ENCODE results near the gene STK16. TPM values are rescaled to one million over a fixed set of nuclear protein-coding genes. Genes with fewer than 3 reads are reported as not detected.
A peak's percentile ranks its signal among the peaks of the same experiment; 100 is the strongest.

The STK16 gene
- total RNA-seq, 4 donors from 2014 or later: 4.1 to 55.6 (median 18.0) TPM

GRCh38 chr2:219204425-219205164 is 40.7 kb upstream of the STK16 start:
- no peak for TF ChIP-seq CTCF (IDR thresholded peaks at IDR 0.05)
- TF ChIP-seq POLR2A (IDR thresholded peaks at IDR 0.05): no peak
- no peak overlapping the region for H3K4me3 ChIP-seq
- peaks cover 0 to 7% of the 10 kb centered on the region in 2 donors for H3K4me1 ChIP-seq
- DNase-seq: no peak
- H3K36me3 ChIP-seq: no peaks in the 10 kb centered on the region
- H3K9me3 ChIP-seq: no peaks in the 10 kb centered on the region
- no peak overlapping the region for H3K27ac ChIP-seq
- H3K27me3 ChIP-seq: no peaks in the 10 kb centered on the region
- intact Hi-C loops (cut with DNase I; ENCODE audit: low total_unique reads): no loop called here

GRCh38 chr2:219205165-219205538 is 40.1 kb upstream of the STK16 start:
- intact Hi-C loops (cut with DNase I; ENCODE audit: low total_unique reads): no loop called here
- DNase-seq: no peak
- Histone ChIP-seq H3K4me1 (peaks cover 0 to 7% of the 10 kb centered on the region in 2 donors), H3K9me3 (no peaks in the 10 kb centered on the region), H3K4me3 (no peak overlapping the region), H3K27me3 (no peaks in the 10 kb centered on the region), H3K27ac (no peak overlapping the region), H3K36me3 (no peaks in the 10 kb centered on the region)
- TF ChIP-seq POLR2A (IDR thresholded peaks at IDR 0.05) (no peak), CTCF (IDR thresholded peaks at IDR 0.05) (no peak)

DNA sequence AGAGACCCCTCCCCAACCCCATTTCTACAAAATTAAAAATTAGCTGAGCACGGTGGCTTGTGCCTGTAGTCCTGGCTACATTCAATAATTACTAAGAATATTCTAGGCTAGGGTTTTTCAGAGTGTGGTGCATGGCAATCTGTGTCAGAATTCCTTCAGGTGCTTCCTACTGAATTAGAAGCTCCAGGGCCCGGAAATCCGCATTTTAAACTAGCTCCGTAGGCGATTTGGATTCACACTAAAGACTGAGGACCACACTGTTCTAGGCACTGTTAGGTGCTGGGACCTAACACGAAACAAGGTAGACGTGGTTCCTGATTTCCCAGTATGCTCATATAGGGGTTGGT is 39.3 kb upstream of the STK16 start:
- peak overlapping the region; percentile 85 to 92 for H3K4me3 ChIP-seq
- H3K27me3 ChIP-seq: no peaks in the 10 kb centered on the region
- no peaks in the 10 kb centered on the region for H3K36me3 ChIP-seq
- H3K9me3 ChIP-seq: no peaks in the 10 kb centered on the region
- no peak for DNase-seq
- no peak for TF ChIP-seq POLR2A (IDR thresholded peaks at IDR 0.05)
- TF ChIP-seq CTCF (IDR thresholded peaks at IDR 0.05): no peak
- intact Hi-C loops (cut with DNase I; ENCODE audit: low total_unique reads): no loop called here
- peaks cover 0 to 7% of the 10 kb centered on the region in 2 donors for H3K4me1 ChIP-seq
- peak overlapping the region; percentile 96 to 99 for H3K27ac ChIP-seq

DNA sequence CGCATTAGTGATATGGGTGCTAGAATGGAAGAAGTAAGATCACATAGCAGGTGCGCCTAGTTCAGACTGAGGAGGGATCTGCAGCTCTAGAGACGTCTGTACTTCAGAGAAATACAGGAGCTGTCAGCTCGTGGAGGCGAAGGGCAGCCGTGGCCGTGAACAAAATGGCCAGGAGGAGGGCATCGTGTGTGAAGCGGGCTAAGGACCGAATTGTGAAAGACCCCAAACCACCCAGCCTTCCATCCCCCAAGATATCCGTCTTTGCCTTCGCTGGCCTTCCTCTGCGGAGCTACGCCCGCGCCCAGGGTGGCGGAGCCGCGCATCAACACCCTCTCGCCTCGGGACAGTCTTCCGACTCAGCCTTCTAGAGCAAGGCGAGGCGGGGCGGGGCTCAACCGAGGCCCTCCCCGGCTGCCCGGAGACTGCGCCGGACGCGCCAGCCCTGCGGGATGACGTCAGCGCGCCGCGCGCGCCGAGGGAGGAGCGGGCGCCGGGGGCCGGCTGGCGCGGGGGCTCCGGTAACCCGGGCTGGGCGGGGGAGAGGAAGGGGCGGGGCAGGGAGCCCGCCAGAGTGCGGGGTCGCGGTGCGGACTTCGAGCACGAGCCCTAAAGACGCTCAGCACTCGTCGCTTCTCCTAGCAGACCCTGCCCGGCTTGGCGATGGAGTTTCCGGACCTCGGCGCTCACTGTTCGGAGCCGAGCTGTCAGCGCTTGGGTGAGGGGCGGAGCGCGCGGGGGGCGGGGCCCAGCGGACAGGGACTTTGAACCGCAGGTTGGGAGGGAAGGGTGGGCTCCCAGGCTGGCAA is 38.7 kb upstream of the STK16 start, which contains the start of gene ZFAND2B:
ZFAND2B (plus strand) TSS at position 455 of the 806 bp plus-strand sequence; CDS start at position 661, 206 bp downstream.
- intact Hi-C loops (cut with DNase I; ENCODE audit: low total_unique reads): no loop called here

More for the DNA sequence above, 38.7 kb upstream of the STK16 start, which contains the start of gene ZFAND2B:
- Histone ChIP-seq H3K36me3 (no peaks in the 10 kb centered on the region), H3K4me1 (peaks cover 0 to 7% of the 10 kb centered on the region in 2 donors), H3K27me3 (no peaks in the 10 kb centered on the region), H3K9me3 (no peaks in the 10 kb centered on the region), H3K4me3 (peak within 1 kb of the TSS; percentile 85 to 92), H3K27ac (peak within 1 kb of the TSS; percentile 96 to 99)
- peak; percentile 98 to 100 for TF ChIP-seq POLR2A (IDR thresholded peaks at IDR 0.05)
- TF ChIP-seq CTCF (IDR thresholded peaks at IDR 0.05): peak in 3 of 4 experiments; percentile 6 to 58 (median 36)
- DNase-seq: peak; percentile 93 to 95
